ENCODE results near the gene CYP26C1.
A peak's percentile ranks its signal among the peaks of the same experiment; 100 is the strongest.

CYP26C1 gene, protein sequence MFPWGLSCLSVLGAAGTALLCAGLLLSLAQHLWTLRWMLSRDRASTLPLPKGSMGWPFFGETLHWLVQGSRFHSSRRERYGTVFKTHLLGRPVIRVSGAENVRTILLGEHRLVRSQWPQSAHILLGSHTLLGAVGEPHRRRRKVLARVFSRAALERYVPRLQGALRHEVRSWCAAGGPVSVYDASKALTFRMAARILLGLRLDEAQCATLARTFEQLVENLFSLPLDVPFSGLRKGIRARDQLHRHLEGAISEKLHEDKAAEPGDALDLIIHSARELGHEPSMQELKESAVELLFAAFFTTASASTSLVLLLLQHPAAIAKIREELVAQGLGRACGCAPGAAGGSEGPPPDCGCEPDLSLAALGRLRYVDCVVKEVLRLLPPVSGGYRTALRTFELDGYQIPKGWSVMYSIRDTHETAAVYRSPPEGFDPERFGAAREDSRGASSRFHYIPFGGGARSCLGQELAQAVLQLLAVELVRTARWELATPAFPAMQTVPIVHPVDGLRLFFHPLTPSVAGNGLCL

DNA sequence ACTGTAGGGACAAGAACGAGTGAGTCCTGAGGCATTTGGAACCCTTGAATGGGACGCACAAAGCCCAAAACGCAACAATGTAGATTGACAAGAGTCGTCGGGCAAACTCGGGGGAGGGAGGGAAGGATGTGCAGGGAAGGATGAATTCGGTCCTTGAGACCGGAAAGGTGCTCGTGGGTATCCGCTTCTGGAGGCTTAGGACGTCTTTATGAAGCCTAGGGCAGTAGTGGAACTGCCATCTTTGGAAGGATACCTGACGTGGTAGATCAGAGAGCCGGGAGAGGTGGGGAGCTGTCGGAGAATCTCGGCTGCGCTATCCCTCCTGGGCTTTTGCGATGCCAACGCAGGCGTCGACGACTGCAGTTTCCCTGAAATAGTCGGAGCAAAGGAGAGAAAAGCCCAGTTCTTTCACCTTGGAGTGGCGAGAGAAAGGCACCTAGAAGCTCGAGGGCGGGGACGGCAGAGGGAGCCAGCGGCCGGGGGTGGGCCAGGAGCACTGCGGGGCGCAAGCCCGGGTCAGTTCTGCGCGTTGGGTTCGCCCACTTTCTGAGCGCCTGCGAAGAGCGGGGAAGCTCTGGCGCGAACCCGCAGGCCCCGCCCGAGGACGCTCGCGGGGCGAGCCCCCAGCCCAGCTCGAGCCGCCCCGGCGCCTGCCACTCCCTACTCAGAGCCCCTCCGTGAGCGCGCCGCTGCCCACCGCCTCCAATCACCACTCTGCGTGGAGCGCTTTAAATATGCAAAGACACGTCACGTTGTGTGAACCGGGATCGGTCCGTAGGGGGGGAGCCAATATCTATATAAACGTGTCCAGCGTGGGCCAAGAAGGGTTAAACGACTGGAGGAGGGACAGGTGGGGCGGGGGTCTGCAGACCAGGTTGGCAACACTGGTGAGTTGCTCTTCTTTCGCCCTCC is at the start of gene CYP26C1:
Gene CYP26C1, plus strand, starts transcription at position 824 of the 912 bp plus-strand sequence. CDS start 466 bp downstream, outside the sequence.
- no peak for DNase-seq

DNA sequence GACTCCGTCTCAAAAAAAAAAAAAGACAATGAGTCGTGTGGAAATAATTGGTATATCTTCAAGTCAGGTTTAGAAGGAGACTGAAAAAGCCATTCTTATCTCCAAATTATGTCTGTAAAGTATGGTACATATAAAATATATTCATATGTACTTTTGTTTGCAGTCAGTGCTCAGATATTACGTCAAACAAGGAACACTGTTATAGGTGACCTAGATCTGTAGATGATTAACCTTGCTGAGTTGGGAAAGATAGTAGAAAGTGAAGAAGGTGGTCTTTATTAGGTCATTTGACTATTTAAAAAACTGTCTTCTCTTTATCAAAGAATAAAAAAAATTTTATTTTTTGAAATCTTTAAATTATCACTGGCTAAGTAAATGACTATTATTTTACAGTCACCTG is 44.9 kb upstream of the CYP26C1 start:
- no peak for DNase-seq

DNA sequence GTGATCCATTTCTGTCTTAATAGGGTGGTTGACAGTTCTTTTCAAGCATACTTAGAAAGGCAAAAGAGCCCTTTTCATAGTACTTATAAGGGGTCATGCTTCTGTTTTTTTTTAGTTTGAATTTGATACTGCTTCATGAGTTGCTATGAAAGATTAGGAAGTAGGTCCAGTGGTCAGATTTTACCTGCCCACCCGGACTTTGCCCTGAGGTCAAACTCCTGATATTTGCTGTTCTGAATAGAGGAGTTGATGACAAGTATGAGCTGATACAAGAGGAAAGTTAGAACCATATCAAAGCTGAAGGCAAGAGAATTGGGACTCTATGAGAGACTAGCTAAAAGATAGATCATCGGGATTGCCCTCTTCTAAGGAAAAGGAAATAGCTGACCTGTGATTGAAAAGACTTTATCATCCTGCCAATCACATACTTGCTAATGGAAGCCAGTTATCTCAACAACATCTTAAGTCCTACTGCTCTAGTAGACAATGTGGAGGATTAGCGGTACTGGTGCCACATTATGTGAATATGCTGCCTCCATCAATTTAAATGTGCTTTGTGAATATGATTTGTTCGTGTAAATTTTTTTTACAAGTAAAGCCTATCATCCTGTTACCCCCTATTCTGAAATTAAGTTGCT is 37.5 kb upstream of the CYP26C1 start:
- no peak for DNase-seq

DNA sequence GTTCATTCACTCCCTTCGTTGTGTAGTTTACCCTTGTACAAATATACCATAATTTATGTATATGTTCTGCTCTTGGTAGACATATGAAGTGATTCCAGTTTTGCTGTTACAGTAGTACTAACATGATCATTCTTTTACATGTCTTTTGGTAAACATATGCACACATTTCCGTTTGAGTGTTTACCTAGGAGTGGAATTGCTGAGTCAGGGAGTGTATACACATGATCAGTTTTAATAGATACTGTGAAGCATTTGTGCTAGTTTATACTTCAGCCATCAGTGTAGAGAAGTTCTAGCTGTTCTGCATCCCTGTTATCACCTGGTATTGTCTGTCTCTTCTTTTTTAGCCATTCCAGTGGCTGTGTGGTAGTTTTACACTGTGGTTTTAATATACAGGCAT is 34.5 kb upstream of the CYP26C1 start:
- DNase-seq, result no peak

DNA sequence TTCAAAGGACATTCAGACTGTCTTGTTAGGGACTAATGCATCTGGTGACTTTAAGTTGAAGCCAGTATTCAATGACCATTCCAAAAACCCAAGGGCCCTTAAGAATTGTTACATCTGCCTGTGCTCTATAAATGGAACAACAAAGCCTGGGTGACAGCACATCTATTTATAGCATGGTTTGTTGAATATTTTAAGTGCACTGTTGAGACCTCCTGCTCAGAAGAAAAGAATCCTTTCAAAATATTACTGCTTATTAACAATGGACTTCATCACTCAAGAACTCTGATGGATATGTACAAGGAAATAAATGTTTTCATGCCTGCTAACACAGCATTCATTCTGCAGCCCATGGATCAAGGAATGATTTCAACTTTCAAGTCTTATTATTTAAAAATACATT is 33.1 kb upstream of the CYP26C1 start:
- no peak for DNase-seq

DNA sequence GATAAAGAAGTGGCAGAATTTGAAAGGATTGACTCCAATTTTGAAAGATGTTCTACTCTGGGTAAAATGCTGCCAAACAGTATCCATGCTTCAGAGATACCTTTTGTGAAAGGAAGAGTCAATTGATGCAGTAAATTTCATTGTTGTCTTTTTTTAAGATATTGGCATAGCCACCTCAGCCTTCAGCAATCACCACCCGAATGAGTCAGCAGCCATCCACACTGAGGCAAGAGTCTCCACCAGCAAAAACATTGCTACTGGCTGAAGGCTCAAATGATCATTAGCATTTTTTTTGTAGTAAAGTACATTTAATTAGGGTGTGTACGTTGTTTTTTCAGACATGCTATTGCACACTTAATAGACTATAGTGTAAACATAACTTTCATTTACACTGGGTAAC is 31.7 kb upstream of the CYP26C1 start:
- DNase-seq, result no peak

DNA sequence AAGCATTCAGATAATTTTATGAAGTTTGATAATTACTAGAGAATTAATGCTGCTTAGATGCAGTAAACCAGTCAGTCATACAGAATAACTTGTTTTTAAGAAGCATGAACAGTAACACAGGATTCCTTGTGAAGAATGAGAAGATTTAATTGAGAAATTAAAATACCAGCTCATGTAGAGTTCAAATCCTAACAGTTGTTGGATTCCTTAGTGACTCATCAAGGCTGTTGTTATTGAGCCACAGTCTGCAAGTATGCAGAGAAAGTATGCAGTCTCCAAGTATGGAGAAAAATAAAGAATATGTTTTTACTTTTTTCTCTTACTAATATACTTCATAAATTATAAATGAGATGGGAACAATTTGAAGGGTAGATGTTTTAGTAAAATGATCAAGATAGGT is 30.2 kb upstream of the CYP26C1 start:
- DNase-seq, result no peak

DNA sequence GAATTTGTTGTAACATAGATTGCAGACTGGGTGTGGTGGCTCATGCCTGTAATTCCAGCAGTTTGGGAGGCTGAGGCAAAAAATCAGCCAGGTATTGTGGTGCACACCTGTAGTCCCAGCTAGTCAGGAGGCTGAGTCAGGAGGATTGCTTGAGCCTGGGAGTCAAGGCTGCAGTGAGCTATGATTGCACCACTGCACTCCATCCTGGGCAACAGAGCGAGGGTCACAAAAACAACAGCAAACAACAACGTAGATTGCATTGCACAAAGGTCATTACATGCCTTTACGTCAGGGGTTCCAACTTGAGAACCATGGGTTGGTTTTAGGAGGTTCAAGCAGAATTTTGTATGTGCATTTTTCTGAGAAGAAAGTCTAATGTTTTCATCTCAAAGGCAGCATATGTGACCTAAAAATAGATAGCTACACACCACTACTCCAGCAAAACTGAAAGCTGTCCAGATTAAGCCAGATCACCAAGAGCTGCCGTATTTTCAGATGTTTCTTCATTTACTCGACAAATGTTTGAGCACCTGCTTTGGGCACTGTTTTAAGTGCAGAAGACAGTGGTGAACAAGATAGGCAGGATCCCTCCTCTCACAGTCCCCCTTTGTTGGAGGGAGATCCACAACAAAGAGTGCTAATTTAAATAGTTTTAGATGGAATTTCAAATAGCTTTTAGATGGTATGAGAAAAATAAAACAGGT is 28.3 kb upstream of the CYP26C1 start:
- DNase-seq, result no peak

DNA sequence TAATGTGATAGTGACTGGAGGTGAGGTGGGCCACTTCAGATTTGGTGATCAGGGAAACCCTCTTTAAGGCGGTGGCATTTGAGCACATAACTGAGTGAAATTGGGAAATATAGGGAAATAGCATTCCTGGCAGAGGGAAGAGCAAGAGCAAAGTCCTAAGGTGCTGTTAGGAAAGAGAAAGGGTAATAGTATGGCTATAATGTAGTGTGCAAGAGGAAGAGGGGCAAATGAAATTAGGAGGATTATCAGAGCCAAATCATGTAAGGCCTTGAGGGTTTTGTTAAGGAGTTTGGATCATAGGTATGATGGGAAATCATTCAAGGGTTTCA is 27.8 kb upstream of the CYP26C1 start:
- no peak for DNase-seq

DNA sequence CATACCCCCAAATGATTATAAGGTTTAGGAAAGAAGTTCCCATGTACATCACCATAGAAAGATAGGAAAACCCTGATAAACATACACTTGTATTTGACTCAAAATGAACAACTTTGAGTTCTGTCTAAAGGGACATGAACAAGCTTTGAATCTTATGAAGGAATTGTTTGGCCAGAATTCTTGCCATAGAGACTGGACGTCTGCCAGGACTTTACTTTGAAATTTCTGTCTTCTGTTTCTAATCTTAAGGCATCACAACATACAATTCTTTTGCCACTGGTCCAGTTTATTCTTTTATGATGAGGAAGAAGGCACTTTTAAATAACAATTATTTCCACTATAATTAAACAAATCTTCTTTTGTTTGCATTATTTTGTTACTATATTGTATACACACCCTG is 26.2 kb upstream of the CYP26C1 start:
- DNase-seq, result no peak

DNA sequence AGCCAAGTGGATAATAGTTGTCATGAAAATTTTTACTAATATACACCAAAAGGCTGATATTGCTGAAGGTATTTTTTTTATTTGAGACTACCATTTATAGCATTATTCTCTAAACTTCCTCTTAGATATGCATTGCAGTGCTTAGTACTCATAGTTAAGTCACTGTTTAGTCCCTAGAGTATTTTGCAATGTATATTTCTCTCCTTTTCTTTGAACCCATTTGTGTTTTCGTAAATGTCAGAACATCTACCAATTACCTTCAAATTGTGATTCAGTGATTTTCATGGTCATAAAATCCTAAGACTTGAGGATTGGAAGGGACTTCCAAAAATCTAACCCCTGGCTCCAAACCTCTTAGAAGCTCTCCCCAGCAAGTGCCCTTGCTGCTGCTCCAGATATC is 21.5 kb upstream of the CYP26C1 start:
- DNase-seq, result no peak

DNA sequence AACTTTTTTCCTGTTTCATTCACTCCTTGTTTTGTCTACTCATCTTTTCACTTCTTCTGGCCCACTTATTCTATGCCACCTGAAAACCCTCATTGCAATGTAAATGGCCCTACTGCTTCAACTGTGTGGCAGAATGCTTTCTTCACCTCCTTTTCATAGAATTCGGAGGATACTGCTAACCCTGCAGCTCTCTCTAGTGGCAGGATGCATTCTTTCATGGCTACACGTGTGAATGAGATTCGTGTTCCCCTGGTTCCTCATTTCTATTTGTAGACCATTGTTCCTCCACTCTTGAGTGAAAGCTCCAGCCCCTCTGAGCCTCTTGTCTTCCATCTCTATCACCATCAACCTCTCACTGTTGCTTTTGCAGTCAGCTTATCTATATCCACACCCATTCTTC is 20.9 kb upstream of the CYP26C1 start:
- no peak for DNase-seq

DNA sequence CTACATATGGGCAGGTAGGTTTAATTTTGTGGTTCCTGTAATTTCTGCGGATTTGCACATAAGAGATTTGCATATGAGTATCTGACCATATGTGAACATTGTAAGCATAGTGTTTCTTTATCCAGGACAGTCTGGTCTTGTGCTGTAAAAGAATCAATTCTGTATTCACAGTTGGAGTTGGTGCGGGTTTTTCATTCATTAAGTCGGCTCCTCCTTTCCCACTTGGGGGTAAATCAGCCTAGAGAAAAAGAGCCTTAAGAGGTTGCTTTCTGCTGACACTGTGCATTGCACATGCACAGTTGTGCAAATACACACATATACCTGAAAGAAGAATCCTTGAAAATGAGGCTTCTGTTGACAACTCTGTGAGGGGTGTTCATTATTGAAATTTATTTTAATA is 6.1 kb upstream of the CYP26C1 start:
- no peak for DNase-seq

DNA sequence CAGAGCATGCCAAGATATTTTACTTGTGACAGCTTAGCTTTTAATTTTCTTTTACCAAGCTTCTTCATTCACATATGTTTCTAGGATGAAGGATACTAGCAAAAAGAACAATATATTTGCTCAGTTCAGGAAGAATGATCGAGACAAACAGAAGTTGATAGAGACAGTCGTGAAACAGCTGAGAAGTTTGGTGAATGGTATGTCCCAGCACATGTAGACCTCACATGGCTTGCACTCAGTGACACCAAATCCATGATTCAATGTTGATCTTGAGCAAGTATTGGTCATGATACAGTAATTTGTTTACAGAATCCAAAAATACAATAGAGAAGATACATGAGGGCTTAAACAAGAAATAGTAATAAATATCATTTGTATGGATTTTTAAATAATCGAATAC is 2.5 kb upstream of the CYP26C1 start:
- DNase-seq, result no peak

DNA sequence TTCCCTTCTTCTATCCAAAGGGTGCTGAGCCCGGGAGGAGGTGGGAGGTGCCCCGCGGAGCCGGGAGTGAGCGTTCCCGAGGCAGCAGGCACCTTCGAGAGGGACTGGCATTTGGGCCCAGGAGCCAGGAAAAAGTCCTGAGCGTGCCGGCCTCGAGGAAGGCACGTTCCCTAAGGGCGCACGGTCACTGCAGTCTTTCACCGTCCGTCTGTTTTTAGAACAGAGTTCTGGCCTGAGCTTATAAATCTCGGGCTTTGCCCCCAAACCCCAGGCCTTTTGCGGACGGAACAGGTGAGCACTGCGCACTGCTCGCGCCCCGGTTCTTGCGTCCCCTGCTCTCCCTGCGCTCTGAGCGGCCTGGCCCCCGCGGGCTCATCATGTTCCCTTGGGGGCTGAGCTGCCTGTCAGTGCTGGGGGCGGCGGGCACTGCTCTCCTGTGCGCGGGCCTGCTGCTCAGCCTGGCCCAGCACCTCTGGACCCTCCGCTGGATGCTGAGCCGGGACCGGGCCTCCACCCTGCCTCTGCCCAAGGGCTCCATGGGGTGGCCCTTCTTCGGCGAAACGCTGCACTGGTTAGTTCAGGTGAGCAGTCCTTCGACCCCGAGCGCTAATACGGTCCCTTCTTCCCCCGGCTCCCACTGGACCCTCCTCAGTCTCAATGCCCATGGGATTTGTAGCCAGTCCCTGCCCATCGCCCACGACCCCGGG is 442 bp downstream of the CYP26C1 start:
- DNase-seq, result no peak

DNA sequence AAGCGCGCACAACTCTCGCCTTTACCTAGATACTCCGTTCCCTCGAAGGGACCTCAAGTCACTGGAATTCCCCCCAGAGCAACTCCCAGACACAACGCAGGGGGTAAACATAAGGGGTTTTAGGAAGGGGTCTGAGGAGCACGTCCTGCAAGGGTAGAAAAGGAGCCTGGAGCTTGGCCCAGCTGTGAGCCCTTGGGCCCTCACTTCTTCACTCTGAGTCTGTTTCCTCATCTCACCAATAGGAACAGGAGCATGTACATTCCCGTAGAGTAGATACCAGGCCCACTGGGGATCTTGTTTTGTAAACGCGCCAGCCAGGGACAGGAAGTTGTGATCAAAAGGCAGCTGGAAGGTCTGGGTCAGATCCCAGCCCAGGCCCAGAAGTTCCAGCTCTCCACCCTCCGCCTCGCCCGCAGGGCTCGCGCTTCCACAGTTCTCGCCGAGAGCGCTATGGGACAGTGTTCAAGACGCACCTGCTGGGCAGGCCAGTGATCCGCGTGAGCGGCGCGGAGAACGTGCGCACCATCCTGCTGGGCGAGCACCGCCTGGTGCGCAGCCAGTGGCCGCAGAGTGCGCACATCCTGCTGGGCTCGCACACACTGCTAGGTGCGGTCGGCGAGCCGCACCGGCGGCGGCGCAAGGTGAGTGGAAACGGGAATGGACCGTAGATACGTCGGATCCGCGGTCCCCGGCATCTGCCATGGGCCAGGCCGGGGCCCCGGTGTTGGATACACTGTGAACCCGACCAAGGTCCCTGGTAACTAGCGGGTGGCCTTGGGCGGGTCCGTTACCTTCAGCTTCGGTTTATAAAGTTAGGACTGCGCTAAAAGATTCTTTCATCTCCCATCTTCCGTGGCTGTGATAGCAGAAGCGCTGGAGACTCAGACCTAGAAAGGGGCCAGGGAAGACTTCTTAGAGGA is 1.3 kb downstream of the CYP26C1 start:
- DNase-seq, result no peak

DNA sequence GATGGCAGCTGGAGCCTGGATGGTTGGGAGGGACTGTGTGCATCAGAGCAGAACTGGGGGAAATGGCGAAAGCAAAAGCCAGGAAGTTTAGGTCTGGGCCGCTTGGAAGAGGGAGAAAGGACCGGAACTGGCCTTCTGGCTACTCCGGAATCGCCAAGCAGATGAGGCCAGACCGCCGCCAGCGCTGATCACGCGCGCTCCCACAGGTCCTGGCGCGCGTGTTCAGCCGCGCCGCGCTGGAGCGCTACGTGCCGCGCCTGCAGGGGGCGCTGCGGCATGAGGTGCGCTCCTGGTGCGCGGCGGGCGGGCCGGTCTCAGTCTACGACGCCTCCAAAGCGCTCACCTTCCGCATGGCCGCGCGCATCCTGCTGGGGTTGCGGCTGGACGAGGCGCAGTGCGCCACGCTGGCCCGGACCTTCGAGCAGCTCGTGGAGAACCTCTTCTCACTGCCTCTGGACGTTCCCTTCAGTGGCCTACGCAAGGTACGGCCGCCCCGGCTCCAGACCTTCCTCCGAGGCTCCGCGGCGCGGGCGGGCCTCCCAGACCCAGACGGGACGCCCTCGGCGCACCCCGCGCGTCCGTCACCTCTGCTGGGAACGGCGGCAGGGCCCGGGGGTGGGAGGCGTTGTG is 2.0 kb downstream of the CYP26C1 start:
- peak; percentile 21 for DNase-seq

DNA sequence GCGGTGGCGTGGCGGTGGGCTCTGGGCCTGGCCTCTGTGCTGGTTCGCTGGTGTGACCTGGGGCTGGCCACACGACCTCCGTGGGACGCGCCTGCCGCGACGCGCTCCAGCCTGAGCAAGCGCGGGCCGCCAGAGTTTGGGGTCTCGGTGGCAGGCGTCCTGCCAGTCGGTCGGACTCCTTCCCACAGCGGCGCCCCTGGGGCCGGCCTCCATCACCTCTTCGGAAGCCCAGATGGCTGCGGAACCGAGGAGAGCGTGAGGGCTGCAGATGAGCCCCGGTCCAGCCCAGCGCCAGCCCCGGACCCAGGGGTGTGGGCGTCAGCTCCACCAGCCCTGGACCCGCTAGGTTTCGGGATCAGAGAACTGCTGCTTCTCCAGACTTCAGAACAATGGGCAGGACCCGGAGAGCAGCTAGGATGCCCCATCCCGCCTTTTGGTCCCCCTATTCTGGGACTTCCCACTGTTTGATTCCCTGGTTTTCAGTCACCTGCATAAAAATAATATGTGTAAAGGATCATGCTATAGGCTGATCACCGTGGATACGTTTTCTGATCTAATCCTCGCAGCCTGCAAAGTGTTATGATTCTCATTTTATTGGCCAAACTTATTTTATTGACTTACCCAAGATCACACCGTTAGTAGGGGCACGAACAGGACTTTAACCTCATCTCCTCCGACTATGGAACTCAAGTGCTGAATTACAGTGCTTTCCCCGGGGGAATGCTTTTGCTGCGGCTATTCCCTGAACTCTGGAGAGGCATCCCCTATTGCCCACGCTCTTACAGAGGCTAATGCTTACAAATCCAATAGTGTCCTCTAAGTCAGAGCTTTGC is 2.8 kb downstream of the CYP26C1 start:
- no peak for DNase-seq

DNA sequence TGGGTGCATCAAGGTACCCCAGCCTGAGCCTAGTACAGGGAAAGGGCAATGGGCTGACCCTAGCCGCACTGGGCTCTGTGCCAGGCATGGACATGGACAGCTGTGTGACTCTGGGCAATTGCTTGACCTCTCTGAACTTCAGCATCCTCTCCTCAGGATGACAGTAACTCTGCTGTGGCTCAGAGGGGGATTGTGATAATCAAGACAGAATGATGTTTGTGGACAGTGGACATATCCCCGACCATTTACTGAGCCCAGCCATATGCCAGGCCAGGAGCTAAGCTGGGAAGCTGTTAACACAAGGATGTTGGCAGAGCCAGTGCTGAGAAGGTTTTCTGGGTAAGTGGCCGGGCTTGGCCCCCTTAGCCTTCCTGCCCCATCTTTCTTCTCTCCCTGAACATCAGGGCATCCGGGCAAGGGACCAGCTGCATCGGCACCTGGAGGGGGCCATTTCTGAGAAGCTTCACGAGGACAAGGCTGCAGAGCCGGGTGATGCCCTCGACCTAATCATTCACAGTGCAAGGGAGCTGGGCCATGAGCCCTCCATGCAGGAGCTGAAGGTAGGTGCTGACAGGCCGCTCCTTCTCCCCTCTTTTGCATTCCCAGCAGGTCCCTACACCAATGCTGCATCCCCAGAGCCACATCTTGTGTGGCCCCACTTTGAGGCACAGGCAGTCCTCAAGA is 3.5 kb downstream of the CYP26C1 start:
- DNase-seq, result no peak
